Liver (tissue), 9 donors: ENCODE measurements around the gene HPCAL1. TPM values are rescaled to one million over a fixed set of nuclear protein-coding genes. Genes with fewer than 3 reads are reported as not detected.

Experiments
- DNase-seq: peaks from one replicate; pipeline ENCODE4 v3.0.0-alpha.2; 2017; ENCODE audit warnings: low spot score
- H3K27ac ChIP-seq, 2 donors: one replicate each; pipeline ENCODE4 v1.7.0; 2013; ENCODE audit warnings: inconsistent platforms in 2 of 2, low read length in 2 of 2, control low read depth in 1 of 2, low read depth in 1 of 2, mild to moderate bottlenecking in 1 of 2
- H3K27me3 ChIP-seq, 4 donors: one replicate each; pipeline versions ENCODE4 v1.6.1 to v1.7.0; 2013; ENCODE audit warnings: low read length in 3 of 4, inconsistent platforms in 1 of 4, mild to moderate bottlenecking in 1 of 4, moderate library complexity in 1 of 4; ENCODE audit not compliant: control insufficient read depth in 4 of 4, insufficient read depth in 4 of 4
- H3K36me3 ChIP-seq, 4 donors: one replicate each; pipeline versions ENCODE4 v1.6.1 to v1.7.0; 2013; ENCODE audit warnings: low read length in 3 of 4, mild to moderate bottlenecking in 3 of 4, low read depth in 1 of 4, moderate library complexity in 1 of 4; ENCODE audit not compliant: control insufficient read depth in 4 of 4, insufficient read depth in 3 of 4
- H3K4me1 ChIP-seq, 4 donors: one replicate each; pipeline versions ENCODE4 v1.6.1 to v1.7.0; 2013; ENCODE audit warnings: low read length in 3 of 4, mild to moderate bottlenecking in 3 of 4, moderate library complexity in 1 of 4; ENCODE audit not compliant: control insufficient read depth in 4 of 4, insufficient read depth in 4 of 4
- H3K4me3 ChIP-seq, 3 donors: one replicate each; pipeline versions ENCODE4 v1.6.1 to v1.7.0; 2013; ENCODE audit warnings: low read length in 3 of 3, control low read depth in 1 of 3, low read depth in 1 of 3, mild to moderate bottlenecking in 1 of 3
- H3K9ac ChIP-seq, 2 donors: one replicate each; pipeline ENCODE4 v1.7.0; 2013; ENCODE audit warnings: low read length in 2 of 2, mild to moderate bottlenecking in 2 of 2, moderate library complexity in 2 of 2, control low read depth in 1 of 2, low read depth in 1 of 2
- H3K9me3 ChIP-seq, 4 donors: one replicate each; pipeline versions ENCODE4 v1.6.1 to v1.7.0; 2013; ENCODE audit warnings: low read length in 3 of 4; ENCODE audit not compliant: control insufficient read depth in 4 of 4
- CTCF ChIP-seq: fragments of 150-350 bp; IDR thresholded peaks from 2 replicates; pipeline ENCODE4 v1.5.1; 2017; ENCODE audit warnings: improper control_type of control experiment, low read depth, low read length; ENCODE audit not compliant: missing input control
- EGR1 ChIP-seq, 2 donors: IDR thresholded peaks; 2 replicates each; pipeline ENCODE4 v1.6.1; 2016 to 2018; ENCODE audit warnings: antibody characterized with exemption in 2 of 2, low read depth in 2 of 2
- FOXA1 ChIP-seq: IDR thresholded peaks from 2 replicates; pipeline ENCODE4 v1.6.1; 2016; ENCODE audit warnings: antibody characterized with exemption
- FOXA2 ChIP-seq: IDR thresholded peaks from 2 replicates; pipeline ENCODE4 v1.6.1; 2016; ENCODE audit warnings: antibody characterized with exemption
- GABPA ChIP-seq, 2 donors: IDR thresholded peaks in 1 of 2; conservative IDR thresholded peaks in 1 of 2; 2 replicates each; pipeline ENCODE4 v1.6.1; 2016; ENCODE audit warnings: antibody characterized with exemption in 2 of 2, mild to moderate bottlenecking in 1 of 2, moderate library complexity in 1 of 2
- HNF4A ChIP-seq, 2 donors: conservative IDR thresholded peaks; 2 replicates each; pipeline ENCODE4 v1.6.1; 2016; ENCODE audit warnings: antibody characterized with exemption in 2 of 2, mild to moderate bottlenecking in 2 of 2
- HNF4G ChIP-seq: IDR thresholded peaks from 2 replicates; pipeline ENCODE4 v1.6.1; 2016; ENCODE audit warnings: antibody characterized with exemption
- JUND ChIP-seq, 2 donors: IDR thresholded peaks; 2 replicates each; pipeline ENCODE4 v1.6.1; 2016; ENCODE audit warnings: antibody characterized with exemption in 2 of 2
- MAX ChIP-seq: IDR thresholded peaks from 2 replicates; pipeline ENCODE4 v1.6.1; 2016; ENCODE audit warnings: antibody characterized with exemption
- NR2F2 ChIP-seq: IDR thresholded peaks from 2 replicates; pipeline ENCODE4 v1.6.1; 2016; ENCODE audit warnings: antibody characterized with exemption
- RAD21 ChIP-seq, 2 donors: IDR thresholded peaks; 2 replicates each; pipeline ENCODE4 v1.6.1; 2016; ENCODE audit warnings: antibody characterized with exemption in 2 of 2, mild to moderate bottlenecking in 2 of 2
- REST ChIP-seq: IDR thresholded peaks from 2 replicates; pipeline ENCODE4 v1.6.1; 2016; ENCODE audit warnings: antibody characterized with exemption, mild to moderate bottlenecking
- RXRA ChIP-seq, 2 donors: IDR thresholded peaks; 2 replicates each; pipeline ENCODE4 v1.6.1; 2017 to 2018; ENCODE audit warnings: antibody characterized with exemption in 2 of 2, mild to moderate bottlenecking in 1 of 2
- SP1 ChIP-seq: IDR thresholded peaks from 2 replicates; pipeline ENCODE4 v1.6.1; 2018; ENCODE audit warnings: antibody characterized with exemption, mild to moderate bottlenecking
- TAF1 ChIP-seq: conservative IDR thresholded peaks from 2 replicates; pipeline ENCODE4 v1.6.1; 2016; ENCODE audit warnings: antibody characterized with exemption, mild to moderate bottlenecking
- YY1 ChIP-seq: IDR thresholded peaks from 2 replicates; pipeline ENCODE4 v1.6.1; 2016; ENCODE audit warnings: antibody characterized with exemption, mild to moderate bottlenecking
- ZBTB33 ChIP-seq: IDR thresholded peaks from 2 replicates; pipeline ENCODE4 v1.6.1; 2016; ENCODE audit warnings: antibody characterized with exemption
- WGBS: extraction: QIAGEN DNeasy Blood & Tissue Kit; methylation state at CpG from one replicate; pipeline ENCODE4 v1.1.7; 2013; 5-methylcytosine and 5-hydroxymethylcytosine counted together
- polyA plus RNA-seq, 2 donors: library from polyadenylated mRNA; stranded (reverse) in 1 of 2; unstranded in 1 of 2; fragments of 200-250 nt in 1 of 2; fragments of >200 nt in 1 of 2; fragmentation: Nextera tagmentation in 1 of 2; extraction: Ambion mirVana in 1 of 2; gene quantifications; one replicate each; pipeline versions ENCODE4 v1.2.1 to v1.2.3, GENCODE V29; 2013 to 2015
- total RNA-seq, 2 donors: library from RNA; depleted of rRNA; stranded (reverse); fragments of >200 nt; gene quantifications; one replicate each; pipeline ENCODE4 v1.2.3, GENCODE V29; 2014
- donor health status: healthy.
- donor health status: healthy.
- donor health status: healthy.
- donor health status: healthy.
- donor health status: healthy.

HPCAL1 gene
- total and polyA plus RNA-seq, 4 donors, result 17.3 to 27.9 (median 22.9) TPM

GRCh38 chr2:10385933-10386773 lies 83.4 kb downstream of the HPCAL1 start:
- no peaks in the 10 kb centered on the region for H3K27me3 ChIP-seq
- H3K36me3 ChIP-seq, result no peaks in the 10 kb centered on the region
- WGBS, result 92% methylated on average over 11 of the region's 11 CpGs
- TF ChIP-seq HNF4G (no peak), YY1 (no peak), REST (no peak), RAD21 (IDR thresholded peaks at IDR 0.05) (no peak), JUND (IDR thresholded peaks at IDR 0.05) (no peak), HNF4A (conservative IDR thresholded peaks at IDR 0.05) (no peak), FOXA2 (no peak), TAF1 (no peak), EGR1 (IDR thresholded peaks at IDR 0.05; ENCODE audit: low read depth in 2 of 2) (no peak), GABPA (IDR thresholded peaks at IDR 0.05 in 1 of 2, conservative IDR thresholded peaks at IDR 0.05 in 1 of 2) (no peak), FOXA1 (no peak), CTCF (no peak), ZBTB33 (no peak), SP1 (no peak), NR2F2 (no peak), RXRA (IDR thresholded peaks at IDR 0.05) (no peak), MAX (no peak)
- H3K4me1 ChIP-seq, result peaks cover 0 to 12% (median 7%) of the 10 kb centered on the region in 4 donors
- DNase-seq, result no peak
- H3K9ac ChIP-seq, result no peak overlapping the region
- no peak overlapping the region for H3K4me3 ChIP-seq
- H3K9me3 ChIP-seq, result no peaks in the 10 kb centered on the region
- H3K27ac ChIP-seq, result no peak overlapping the region
